SU-DHL-6 (cell line): ENCODE measurements around the gene SPX.

Experiments
- H2AFZ ChIP-seq: fragments of 200-600 bp; sonication (generic); 2 replicates; pipeline ENCODE4 v1.6.1; 2014; ENCODE audit warnings: low read depth, mild to moderate bottlenecking, moderate library complexity, mixed read lengths, antibody characterized with exemption, low read length; ENCODE audit not compliant: severe bottlenecking
- H3F3A ChIP-seq: fragments of 200-600 bp; shearing (Covaris generic); 2 replicates; pipeline ENCODE4 v1.6.0; 2016; ENCODE audit warnings: antibody characterized with exemption, mild to moderate bottlenecking; ENCODE audit not compliant: insufficient read depth
- H3K27ac ChIP-seq: fragments of 200-600 bp; sonication (generic); 2 replicates; pipeline ENCODE4 v1.5.1; 2016; ENCODE audit warnings: low read depth, mild to moderate bottlenecking, low read length, moderate library complexity, mixed read lengths
- H3K27me3 ChIP-seq: fragments of 200-600 bp; sonication (generic), shearing (Covaris generic); 2 replicates; pipeline ENCODE4 v1.6.0; 2014; ENCODE audit warnings: mild to moderate bottlenecking, low read length
- H3K36me3 ChIP-seq: fragments of 200-600 bp; sonication (generic); 2 replicates; pipeline ENCODE4 v1.6.1; 2014; ENCODE audit warnings: mild to moderate bottlenecking, low read length, mixed read lengths
- H3K4me2 ChIP-seq: fragments of 300-600, 200-600 bp; shearing (Covaris generic), sonication (generic); 2 replicates; pipeline ENCODE4 v1.6.0; 2014; ENCODE audit warnings: low read length, low read depth, mild to moderate bottlenecking; ENCODE audit not compliant: poor library complexity, severe bottlenecking
- H3K4me3 ChIP-seq: fragments of 200-600 bp; sonication (generic); 2 replicates; pipeline ENCODE4 v1.5.1; 2014; ENCODE audit warnings: antibody characterized with exemption, low read length, mild to moderate bottlenecking, mixed read lengths; ENCODE audit not compliant: insufficient read depth, poor library complexity, severe bottlenecking
- H3K79me2 ChIP-seq: fragments of 200-600 bp; sonication (generic); 2 replicates; pipeline ENCODE4 v1.6.1; 2014; ENCODE audit warnings: mild to moderate bottlenecking, low read length, moderate library complexity; ENCODE audit not compliant: insufficient read depth
- H3K9ac ChIP-seq: fragments of 200-600 bp; sonication (generic); 2 replicates; pipeline ENCODE4 v1.7.0; 2014; ENCODE audit warnings: mild to moderate bottlenecking, low read length
- H3K9me2 ChIP-seq: fragments of 200-600 bp; sonication (generic); replicated peaks from 2 replicates; pipeline ENCODE4 v1.6.1; 2014; ENCODE audit warnings: low read length; ENCODE audit not compliant: insufficient read depth
- H3K9me3 ChIP-seq: fragments of 200-600 bp; sonication (generic); 2 replicates; pipeline ENCODE4 v1.6.1; 2014; ENCODE audit warnings: low read length, mixed read lengths; ENCODE audit not compliant: insufficient read depth
- H4K20me1 ChIP-seq: fragments of 200-600 bp; sonication (generic); 2 replicates; pipeline ENCODE4 v1.6.1; 2014; ENCODE audit warnings: low read depth, mild to moderate bottlenecking, antibody characterized with exemption, low read length, moderate library complexity, mixed read lengths
- EZH2phosphoT487 ChIP-seq: fragments of 200-600 bp; sonication (generic), shearing (Covaris generic); conservative IDR thresholded peaks from 2 replicates; pipeline ENCODE4 v1.6.1; 2018; ENCODE audit warnings: mild to moderate bottlenecking, antibody characterized with exemption, low read length, moderate library complexity, mixed read lengths
- TF ChIP-seq, protein P1 (sequence below): fragments of 200-600 bp; sonication (generic); IDR thresholded peaks from one replicate; pipeline ENCODE4 v1.5.1; 2017; ENCODE audit warnings: antibody characterized with exemption, mild to moderate bottlenecking, low read length, moderate library complexity; ENCODE audit not compliant: insufficient read depth, poor library complexity, severe bottlenecking

Gene SPX

DNA sequence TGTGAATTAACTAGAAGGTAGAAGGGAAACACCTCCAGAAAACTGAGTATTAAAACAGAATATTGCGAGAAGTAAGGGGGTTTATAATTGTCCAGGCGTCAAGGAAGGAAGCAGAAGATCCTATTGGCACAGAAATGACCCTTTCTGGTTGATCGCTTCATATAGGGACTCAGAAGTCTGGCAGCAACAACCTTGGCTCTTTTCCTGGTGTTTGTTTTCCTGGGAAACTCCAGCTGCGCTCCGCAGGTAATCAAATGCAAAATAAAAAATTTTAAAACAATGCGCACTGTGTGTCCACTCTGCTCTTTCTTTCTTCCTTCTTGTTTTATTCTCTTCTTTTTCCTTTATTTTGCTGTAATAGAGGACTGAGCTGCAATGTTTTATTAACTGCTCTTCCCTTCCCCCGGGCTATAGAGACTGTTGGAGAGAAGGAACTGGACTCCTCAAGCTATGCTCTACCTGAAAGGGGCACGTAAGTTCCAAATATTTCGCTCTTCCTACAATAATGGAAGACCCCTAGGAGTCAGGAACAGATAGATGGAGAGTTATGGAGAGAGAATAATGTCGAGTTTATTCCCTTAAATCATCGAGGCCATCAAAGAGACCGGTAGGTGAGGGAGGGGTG is 737 bp downstream of the SPX start:
- H3K4me3 ChIP-seq, result no peak overlapping the region
- H3K36me3 ChIP-seq, result no peaks in the 10 kb centered on the region
- H3F3A ChIP-seq, result no peaks in the 10 kb centered on the region
- TF ChIP-seq, protein P1, sequence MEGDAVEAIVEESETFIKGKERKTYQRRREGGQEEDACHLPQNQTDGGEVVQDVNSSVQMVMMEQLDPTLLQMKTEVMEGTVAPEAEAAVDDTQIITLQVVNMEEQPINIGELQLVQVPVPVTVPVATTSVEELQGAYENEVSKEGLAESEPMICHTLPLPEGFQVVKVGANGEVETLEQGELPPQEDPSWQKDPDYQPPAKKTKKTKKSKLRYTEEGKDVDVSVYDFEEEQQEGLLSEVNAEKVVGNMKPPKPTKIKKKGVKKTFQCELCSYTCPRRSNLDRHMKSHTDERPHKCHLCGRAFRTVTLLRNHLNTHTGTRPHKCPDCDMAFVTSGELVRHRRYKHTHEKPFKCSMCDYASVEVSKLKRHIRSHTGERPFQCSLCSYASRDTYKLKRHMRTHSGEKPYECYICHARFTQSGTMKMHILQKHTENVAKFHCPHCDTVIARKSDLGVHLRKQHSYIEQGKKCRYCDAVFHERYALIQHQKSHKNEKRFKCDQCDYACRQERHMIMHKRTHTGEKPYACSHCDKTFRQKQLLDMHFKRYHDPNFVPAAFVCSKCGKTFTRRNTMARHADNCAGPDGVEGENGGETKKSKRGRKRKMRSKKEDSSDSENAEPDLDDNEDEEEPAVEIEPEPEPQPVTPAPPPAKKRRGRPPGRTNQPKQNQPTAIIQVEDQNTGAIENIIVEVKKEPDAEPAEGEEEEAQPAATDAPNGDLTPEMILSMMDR, result no peak
- TF ChIP-seq EZH2phosphoT487, result no peak
- H4K20me1 ChIP-seq, result no peaks in the 10 kb centered on the region
- no peak overlapping the region for H3K27ac ChIP-seq
- H2AFZ ChIP-seq, result no peak overlapping the region
- H3K9me2 ChIP-seq, result no peaks in the 10 kb centered on the region
- H3K9me3 ChIP-seq, result no peaks in the 10 kb centered on the region
- H3K79me2 ChIP-seq, result no peaks in the 10 kb centered on the region
- no peak overlapping the region for H3K9ac ChIP-seq
- H3K4me2 ChIP-seq, result no peak overlapping the region
- no peaks in the 10 kb centered on the region for H3K27me3 ChIP-seq

DNA sequence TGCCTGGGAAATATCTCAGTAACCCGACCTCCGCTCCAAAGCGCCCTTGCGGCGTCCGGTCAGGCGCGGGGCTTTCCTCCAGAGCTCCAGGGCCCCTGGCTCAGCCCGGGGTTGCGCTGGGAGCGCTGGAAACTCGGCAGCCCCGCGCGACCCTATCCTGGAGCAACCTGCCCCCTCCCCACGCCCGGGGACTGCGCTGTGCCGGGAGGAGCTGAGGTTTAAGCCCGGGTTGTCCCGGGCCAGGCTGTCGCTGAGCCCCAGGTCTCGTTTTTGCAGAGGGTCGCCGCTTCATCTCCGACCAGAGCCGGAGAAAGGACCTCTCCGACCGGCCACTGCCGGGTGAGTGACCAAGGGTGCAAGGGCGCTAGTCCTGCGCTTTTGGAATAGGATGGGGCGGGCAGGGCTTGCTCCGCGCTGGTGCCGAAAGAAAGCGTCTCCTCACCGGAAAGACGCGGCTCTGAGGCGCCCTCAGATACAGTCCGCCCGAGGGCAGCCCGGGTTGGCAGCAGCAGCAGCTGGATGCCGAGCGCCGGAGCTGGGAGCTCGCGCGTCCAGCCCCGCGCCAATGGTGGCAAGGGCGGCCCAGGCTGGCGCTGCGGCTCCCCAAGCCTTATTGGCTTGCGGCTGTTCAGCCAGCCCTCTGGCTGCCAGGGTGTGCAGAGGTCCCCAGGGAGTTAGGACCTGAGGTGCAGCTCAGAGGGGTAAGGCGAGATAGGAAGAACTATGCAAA is 1.5 kb downstream of the SPX start:
- Histone ChIP-seq H3K79me2 (no peaks in the 10 kb centered on the region), H3K4me2 (peak overlapping the region; percentile 52), H3K9me3 (no peaks in the 10 kb centered on the region), H2AFZ (peak overlapping the region; percentile 60), H3K27ac (no peak overlapping the region), H4K20me1 (no peaks in the 10 kb centered on the region), H3K9ac (peak overlapping the region; percentile 36), H3K4me3 (peak overlapping the region; percentile 36), H3F3A (no peaks in the 10 kb centered on the region), H3K36me3 (no peaks in the 10 kb centered on the region), H3K9me2 (no peaks in the 10 kb centered on the region), H3K27me3 (no peaks in the 10 kb centered on the region)
- TF ChIP-seq, protein P1, result no peak
- no peak for TF ChIP-seq EZH2phosphoT487

DNA sequence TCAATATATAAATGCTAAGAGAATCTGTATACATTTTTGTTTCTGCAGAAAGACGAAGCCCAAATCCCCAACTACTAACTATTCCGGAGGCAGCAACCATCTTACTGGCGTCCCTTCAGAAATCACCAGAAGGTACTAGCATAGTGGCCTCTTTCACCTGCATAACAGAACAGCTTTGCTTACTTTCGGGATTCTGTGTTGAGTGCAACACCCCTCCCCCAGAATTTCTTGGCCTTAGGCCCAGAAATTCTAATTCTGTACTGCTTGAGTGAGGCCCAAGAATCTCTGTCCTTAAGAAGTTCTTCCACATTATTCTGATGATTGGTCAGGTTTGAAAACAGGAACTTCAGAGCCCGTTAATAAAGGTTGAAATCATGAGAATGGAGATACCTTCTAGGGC is 2.9 kb downstream of the SPX start:
- Histone ChIP-seq H3K9me3 (no peaks in the 10 kb centered on the region), H3K79me2 (no peaks in the 10 kb centered on the region), H3K27ac (no peak overlapping the region), H3K36me3 (no peaks in the 10 kb centered on the region), H3K4me3 (no peak overlapping the region), H2AFZ (no peak overlapping the region), H3K9me2 (no peaks in the 10 kb centered on the region), H3K4me2 (no peak overlapping the region), H3F3A (no peaks in the 10 kb centered on the region), H4K20me1 (no peaks in the 10 kb centered on the region), H3K27me3 (no peaks in the 10 kb centered on the region), H3K9ac (no peak overlapping the region)
- TF ChIP-seq EZH2phosphoT487, result no peak
- TF ChIP-seq, protein P1, result no peak
